ENCODE data around the gene TMEM92.

TMEM92 gene

DNA sequence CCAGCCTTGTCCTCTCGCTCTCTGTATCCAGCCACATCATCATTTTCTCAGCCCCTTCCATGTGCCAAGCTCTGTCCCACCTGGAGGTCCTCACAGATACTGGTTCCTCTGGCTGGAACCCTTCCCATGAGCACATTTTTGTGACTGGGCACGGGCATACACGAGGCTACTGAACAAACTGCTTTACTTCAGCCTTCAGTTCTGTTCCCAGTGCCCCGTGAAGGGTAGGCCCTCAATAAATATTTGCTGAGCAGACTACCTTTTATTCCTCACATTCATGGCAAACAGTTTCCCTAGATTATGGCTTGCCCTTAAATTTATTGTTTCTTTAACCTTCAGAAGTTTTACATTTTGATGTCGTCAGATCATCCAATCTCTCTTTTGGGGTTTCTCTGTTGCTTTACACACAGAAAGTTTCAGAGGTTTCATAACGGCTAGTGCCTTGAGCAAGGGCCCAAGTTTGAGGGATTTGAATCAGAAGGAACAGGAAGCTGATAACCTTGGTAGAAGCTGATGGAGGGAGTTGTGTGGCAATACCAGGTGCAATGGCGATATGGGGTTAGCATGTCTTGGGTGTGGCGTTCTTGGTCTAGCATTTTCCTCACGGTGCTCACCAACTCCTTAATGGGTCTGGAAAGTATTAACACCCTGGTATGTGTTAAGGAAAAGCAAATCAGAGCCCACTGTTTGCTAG lies 27.8 kb downstream of the TMEM92 start:
- H4K20me1 ChIP-seq (ENCODE audit: insufficient read depth, low read length) = no peaks in the 10 kb centered on the region
- H3K4me2 ChIP-seq (ENCODE audit: low read length) = no peak overlapping the region
- no peak overlapping the region for H3K27ac ChIP-seq (ENCODE audit: low read length)
- peaks cover 2% of the 10 kb centered on the region; the same call in 1 of the 2 replicates for H3K4me1 ChIP-seq (ENCODE audit: low read length)
- H3K4me3 ChIP-seq (ENCODE audit: low read length) = no peak overlapping the region
- no peak overlapping the region for H2AFZ ChIP-seq (ENCODE audit: low read depth, low read length)
- H3K27me3 ChIP-seq (ENCODE audit: low read depth, low read length) = 0 out of 2 replicates have a peak, but pooled peaks cover 3% of the 10 kb centered on the region
- no peaks in the 10 kb centered on the region for H3K36me3 ChIP-seq (replicated peaks; ENCODE audit: low read depth, low read length)
- H3K9me3 ChIP-seq (ENCODE audit: insufficient read depth, low read length) = no peaks in the 10 kb centered on the region
- no peaks in the 10 kb centered on the region for H3K79me2 ChIP-seq (ENCODE audit: low read length)
- H3K9ac ChIP-seq (ENCODE audit: low read length) = no peak overlapping the region
- no peak for TF ChIP-seq CTCF (IDR thresholded peaks at IDR 0.05; ENCODE audit: low read depth, low read length)
- no peak for TF ChIP-seq EZH2phosphoT487 (IDR thresholded peaks at IDR 0.05; ENCODE audit: low read depth)

DNA sequence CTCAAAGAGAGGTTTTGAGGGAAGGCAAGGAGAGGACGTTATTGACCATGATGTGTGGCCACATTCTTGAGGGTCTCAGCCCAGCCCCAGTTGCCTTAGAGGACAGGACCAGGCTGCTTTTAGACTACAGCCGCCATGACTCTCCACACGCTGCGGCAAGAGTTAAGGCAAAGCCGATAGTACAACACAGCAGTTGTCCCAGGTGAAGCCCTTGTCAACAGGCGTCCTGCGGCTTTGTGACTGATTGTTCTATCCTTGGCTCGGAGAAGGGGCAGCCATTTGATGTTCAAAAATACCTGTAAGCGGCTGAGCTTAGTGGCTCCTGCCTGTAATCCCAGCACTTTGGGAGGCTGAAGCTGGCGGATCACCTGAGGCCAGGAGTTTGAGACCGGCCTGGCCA lies 28.8 kb downstream of the TMEM92 start:
- no peaks in the 10 kb centered on the region for H3K36me3 ChIP-seq (replicated peaks; ENCODE audit: low read depth, low read length)
- H3K4me1 ChIP-seq (ENCODE audit: low read length) = no peaks in the 10 kb centered on the region
- no peak for TF ChIP-seq EZH2phosphoT487 (IDR thresholded peaks at IDR 0.05; ENCODE audit: low read depth)
- no peak for TF ChIP-seq CTCF (IDR thresholded peaks at IDR 0.05; ENCODE audit: low read depth, low read length)
- H4K20me1 ChIP-seq (ENCODE audit: insufficient read depth, low read length) = no peaks in the 10 kb centered on the region
- H3K9ac ChIP-seq (ENCODE audit: low read length) = no peak overlapping the region
- 0 out of 2 replicates have a peak, but pooled peaks cover 3% of the 10 kb centered on the region for H3K27me3 ChIP-seq (ENCODE audit: low read depth, low read length)
- H3K9me3 ChIP-seq (ENCODE audit: insufficient read depth, low read length) = no peaks in the 10 kb centered on the region
- H3K27ac ChIP-seq (ENCODE audit: low read length) = no peak overlapping the region
- no peak overlapping the region for H3K4me3 ChIP-seq (ENCODE audit: low read length)
- no peaks in the 10 kb centered on the region for H3K79me2 ChIP-seq (ENCODE audit: low read length)
- no peak overlapping the region for H2AFZ ChIP-seq (ENCODE audit: low read depth, low read length)
- no peak overlapping the region for H3K4me2 ChIP-seq (ENCODE audit: low read length)

DNA sequence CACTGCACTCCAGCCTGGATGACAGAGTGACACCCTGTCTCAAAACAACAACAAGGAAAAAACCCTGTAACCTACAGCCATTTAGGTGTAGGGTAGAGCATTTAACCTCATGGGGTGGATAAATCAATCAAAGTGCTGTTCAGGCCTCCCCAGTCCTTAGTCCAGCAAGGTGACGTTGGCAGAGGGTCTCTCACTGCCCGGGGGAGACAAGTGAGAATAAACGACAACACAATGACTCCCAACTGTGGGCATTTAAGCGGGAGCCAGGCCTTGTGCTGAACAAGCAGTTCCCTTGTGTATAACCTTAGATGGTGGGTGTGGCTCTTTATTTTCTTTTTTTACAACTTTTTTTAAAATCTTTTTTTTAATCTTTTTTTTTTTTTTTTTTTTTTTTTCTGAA lies 29.3 kb downstream of the TMEM92 start:
- no peak overlapping the region for H3K4me2 ChIP-seq (ENCODE audit: low read length)
- no peak overlapping the region for H2AFZ ChIP-seq (ENCODE audit: low read depth, low read length)
- TF ChIP-seq CTCF (IDR thresholded peaks at IDR 0.05; ENCODE audit: low read depth, low read length) = no peak
- no peak for TF ChIP-seq EZH2phosphoT487 (IDR thresholded peaks at IDR 0.05; ENCODE audit: low read depth)
- H3K4me3 ChIP-seq (ENCODE audit: low read length) = no peak overlapping the region
- H3K9me3 ChIP-seq (ENCODE audit: insufficient read depth, low read length) = no peaks in the 10 kb centered on the region
- 0 out of 2 replicates have a peak, but pooled peaks cover 3% of the 10 kb centered on the region for H3K27me3 ChIP-seq (ENCODE audit: low read depth, low read length)
- H3K36me3 ChIP-seq (replicated peaks; ENCODE audit: low read depth, low read length) = no peaks in the 10 kb centered on the region
- no peak overlapping the region for H3K9ac ChIP-seq (ENCODE audit: low read length)
- H4K20me1 ChIP-seq (ENCODE audit: insufficient read depth, low read length) = no peaks in the 10 kb centered on the region
- H3K4me1 ChIP-seq (ENCODE audit: low read length) = no peaks in the 10 kb centered on the region
- no peak overlapping the region for H3K27ac ChIP-seq (ENCODE audit: low read length)
- H3K79me2 ChIP-seq (ENCODE audit: low read length) = no peaks in the 10 kb centered on the region

DNA sequence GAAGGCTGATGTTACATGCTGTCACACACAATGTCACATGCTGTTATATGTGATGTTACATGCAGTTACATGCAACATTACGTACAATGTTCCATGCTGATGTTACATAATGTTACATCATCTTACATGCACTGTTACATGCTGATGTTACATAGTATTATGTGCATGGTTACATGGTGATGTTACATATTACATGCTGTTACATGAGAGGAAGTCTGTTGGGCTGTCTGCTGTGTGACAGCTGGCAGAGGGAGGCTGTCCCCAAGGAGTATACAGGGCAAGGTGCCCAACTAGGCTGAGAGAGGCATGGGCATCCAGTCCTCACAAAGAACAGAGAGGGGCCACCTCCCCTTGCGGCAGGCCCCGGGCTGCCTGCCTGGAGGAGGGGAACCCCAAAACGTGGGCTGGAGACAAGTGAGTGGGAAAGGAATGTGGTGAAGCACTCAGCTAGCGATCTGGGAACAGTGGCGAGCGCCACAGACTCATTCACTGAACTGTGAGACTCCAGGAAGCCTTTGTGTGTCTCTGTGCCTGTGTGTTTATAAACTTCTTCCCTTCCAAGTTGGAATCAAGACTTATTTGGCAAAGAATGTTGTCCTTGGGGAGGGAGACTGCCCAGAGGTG lies 30.6 kb downstream of the TMEM92 start:
- Histone ChIP-seq H4K20me1 (ENCODE audit: insufficient read depth, low read length) (no peaks in the 10 kb centered on the region), H3K4me2 (ENCODE audit: low read length) (no peak overlapping the region), H3K4me3 (ENCODE audit: low read length) (no peak overlapping the region), H3K27ac (ENCODE audit: low read length) (no peak overlapping the region), H2AFZ (ENCODE audit: low read depth, low read length) (no peak overlapping the region), H3K9ac (ENCODE audit: low read length) (no peak overlapping the region), H3K79me2 (ENCODE audit: low read length) (no peaks in the 10 kb centered on the region), H3K4me1 (ENCODE audit: low read length) (peaks cover 11% of the 10 kb centered on the region), H3K27me3 (ENCODE audit: low read depth, low read length) (0 out of 2 replicates have a peak, but pooled peaks cover 3% of the 10 kb centered on the region), H3K9me3 (ENCODE audit: insufficient read depth, low read length) (no peaks in the 10 kb centered on the region), H3K36me3 (replicated peaks; ENCODE audit: low read depth, low read length) (no peaks in the 10 kb centered on the region)
- TF ChIP-seq CTCF (IDR thresholded peaks at IDR 0.05; ENCODE audit: low read depth, low read length) = no peak
- no peak for TF ChIP-seq EZH2phosphoT487 (IDR thresholded peaks at IDR 0.05; ENCODE audit: low read depth)

All from OCI-LY3 (cell line).